IMR-90 (cell line): ENCODE results near the gene IFI27L2. TPM values are rescaled to one million over a fixed set of nuclear protein-coding genes. Genes with fewer than 3 reads are reported as not detected.
A peak's percentile ranks its signal among the peaks of the same experiment; 100 is the strongest.

Source experiments
- ATAC-seq: fragments of 200-7000 bp; cut with Tn5 transposase; 2 replicates; pipeline ENCODE4 v1.9.1; 2020; ENCODE audit warnings: low read depth, mild to moderate bottlenecking, moderate library complexity
- BruUV-seq: library from RNA; stranded (reverse); fragments of 400-500 nt; replicated peaks from 2 replicates; lab custom pipeline; 2021; lab: Mats Ljungman, UMichigan
- CTCF ChIA-PET: fragments of 300-600 bp; formaldehyde crosslinking; extraction: SDS; loops from one replicate; lab custom pipeline; 2021; ENCODE audit warnings: antibody characterized with exemption; lab: Yijun Ruan, JAX
- POLR2A ChIA-PET: fragments of 300-600 bp; sonication (Branson Sonifier 250); formaldehyde crosslinking; loops from one replicate; lab custom pipeline; 2022; ENCODE audit warnings: antibody characterized with exemption; ENCODE audit not compliant: unreplicated experiment; lab: Charles Lee
- DNase-seq: peaks from one replicate; pipeline ENCODE4 v3.0.0; 2013
- H2AFZ ChIP-seq: replicated peaks from 2 replicates; pipeline ENCODE3; 2013; ENCODE audit warnings: low read length, mild to moderate bottlenecking; ENCODE audit not compliant: poor library complexity
- H2AK5ac ChIP-seq: 2 replicates; pipeline ENCODE4 v1.6.1; 2013; ENCODE audit warnings: low read depth, low read length, inconsistent platforms
- H2AK9ac ChIP-seq: replicated peaks from 2 replicates; pipeline ENCODE3; 2013; ENCODE audit warnings: mild to moderate bottlenecking, low read depth, low read length, moderate library complexity; ENCODE audit not compliant: poor library complexity
- H2BK120ac ChIP-seq: 2 replicates; pipeline ENCODE4 v1.6.1; 2013; ENCODE audit warnings: low read depth, low read length, inconsistent platforms
- H2BK15ac ChIP-seq: 3 replicates; pipeline ENCODE4 v1.6.1; 2013; ENCODE audit warnings: low read depth, low read length, inconsistent platforms
- H2BK20ac ChIP-seq: 2 replicates; pipeline ENCODE4 v1.6.1; 2013; ENCODE audit warnings: low read depth, mild to moderate bottlenecking, inconsistent platforms, low read length, moderate library complexity
- H2BK5ac ChIP-seq: 2 replicates; pipeline ENCODE4 v1.6.1; 2013; ENCODE audit warnings: mild to moderate bottlenecking, low read depth, low read length, inconsistent platforms; ENCODE audit not compliant: poor library complexity, severe bottlenecking
- H3K14ac ChIP-seq: replicated peaks from 2 replicates; pipeline ENCODE4 v1.6.1; 2013; ENCODE audit warnings: low read depth, low read length, inconsistent platforms
- H3K18ac ChIP-seq: 2 replicates; pipeline ENCODE4 v1.6.1; 2013; ENCODE audit warnings: low read depth, low read length, control low read depth
- H3K23ac ChIP-seq: 2 replicates; pipeline ENCODE4 v1.6.1; 2013; ENCODE audit warnings: low read depth, low read length, inconsistent platforms
- H3K27ac ChIP-seq: 2 replicates; pipeline ENCODE4 v1.5.1; 2013; ENCODE audit warnings: mild to moderate bottlenecking, control low read depth, low read length; ENCODE audit not compliant: insufficient read depth
- H3K27me3 ChIP-seq: 2 replicates; pipeline ENCODE4 v1.6.1; 2013; ENCODE audit warnings: low read length; ENCODE audit not compliant: control insufficient read depth, insufficient read depth
- H3K36me3 ChIP-seq: 2 replicates; pipeline ENCODE4 v1.6.1; 2013; ENCODE audit warnings: low read length, mixed read lengths; ENCODE audit not compliant: control insufficient read depth, insufficient read depth
- H3K4ac ChIP-seq: 2 replicates; pipeline ENCODE4 v1.6.1; 2013; ENCODE audit warnings: low read depth, low read length, inconsistent platforms
- H3K4me1 ChIP-seq: 2 replicates; pipeline ENCODE4 v1.6.1; 2013; ENCODE audit warnings: low read length, mixed read lengths; ENCODE audit not compliant: control insufficient read depth, insufficient read depth
- H3K4me2 ChIP-seq: 2 replicates; pipeline ENCODE4 v1.6.1; 2013; ENCODE audit warnings: low read depth, mild to moderate bottlenecking, control low read depth, low read length, moderate library complexity
- H3K4me3 ChIP-seq: 2 replicates; pipeline ENCODE4 v1.5.1; 2013; ENCODE audit warnings: low read depth, mild to moderate bottlenecking, control low read depth, low read length, moderate library complexity; ENCODE audit not compliant: insufficient read depth
- H3K56ac ChIP-seq: 2 replicates; pipeline ENCODE4 v1.6.1; 2013; ENCODE audit warnings: low read length, inconsistent platforms; ENCODE audit not compliant: insufficient read depth; ENCODE audit errors: extremely low read depth
- H3K79me1 ChIP-seq, 2 experiments: 2 replicates each; pipeline ENCODE4 v1.6.1; 2013; ENCODE audit warnings: low read length in 2 of 2, inconsistent platforms in 1 of 2, low read depth in 1 of 2
- H3K9ac ChIP-seq: 2 replicates; pipeline ENCODE4 v1.6.1; 2013; ENCODE audit warnings: low read depth, low read length, control low read depth
- H3K9me1 ChIP-seq: 2 replicates; pipeline ENCODE4 v1.6.1; 2013; ENCODE audit warnings: low read length, inconsistent platforms; ENCODE audit not compliant: insufficient read depth
- H3K9me3 ChIP-seq: 2 replicates; pipeline ENCODE4 v1.6.1; 2013; ENCODE audit warnings: low read length; ENCODE audit not compliant: control insufficient read depth, insufficient read depth
- H4K20me1 ChIP-seq: 2 replicates; pipeline ENCODE4 v1.6.1; 2013; ENCODE audit warnings: low read length, inconsistent platforms; ENCODE audit not compliant: insufficient read depth
- H4K5ac ChIP-seq: 2 replicates; pipeline ENCODE4 v1.6.1; 2013; ENCODE audit warnings: mild to moderate bottlenecking, low read depth, low read length, control low read depth
- H4K8ac ChIP-seq, 2 experiments: 2 replicates each; pipeline ENCODE4 v1.6.1; 2013; ENCODE audit warnings: low read depth in 2 of 2, low read length in 2 of 2, control low read depth in 1 of 2, inconsistent platforms in 1 of 2
- H4K91ac ChIP-seq: 2 replicates; pipeline ENCODE4 v1.6.1; 2013; ENCODE audit warnings: low read depth, low read length, inconsistent platforms; ENCODE audit not compliant: insufficient read depth
- BHLHE40 ChIP-seq: fragments of 150-350 bp; IDR thresholded peaks from 2 replicates; pipeline ENCODE4 v1.6.1; 2016; ENCODE audit warnings: mild to moderate bottlenecking, low read depth, low read length
- CEBPB ChIP-seq: IDR thresholded peaks from 2 replicates; pipeline ENCODE4 v1.6.1; 2012; ENCODE audit warnings: low read depth, low read length, improper control_type of control experiment
- CTCF ChIP-seq: conservative IDR thresholded peaks from 2 replicates; pipeline ENCODE4 v1.5.1; 2012; ENCODE audit warnings: mild to moderate bottlenecking, low read depth, low read length, improper control_type of control experiment
- FOS ChIP-seq: fragments of 150-350 bp; IDR thresholded peaks from 2 replicates; pipeline ENCODE4 v1.6.1; 2016; ENCODE audit warnings: low read depth, low read length
- MAFK ChIP-seq: IDR thresholded peaks from 2 replicates; pipeline ENCODE4 v1.6.1; 2012; ENCODE audit warnings: low read depth, low read length, improper control_type of control experiment
- MAZ ChIP-seq: IDR thresholded peaks from 2 replicates; pipeline ENCODE4 v1.6.1; 2012; ENCODE audit warnings: low read depth, mild to moderate bottlenecking, low read length, improper control_type of control experiment, moderate library complexity, borderline replicate concordance
- MXI1 ChIP-seq: IDR thresholded peaks from 2 replicates; pipeline ENCODE4 v1.6.1; 2012; ENCODE audit warnings: low read depth, mild to moderate bottlenecking, low read length, moderate library complexity, borderline replicate concordance
- NFE2L2 ChIP-seq: fragments of 150-350 bp; IDR thresholded peaks from 2 replicates; pipeline ENCODE4 v1.6.1; 2016; ENCODE audit warnings: low read depth, mild to moderate bottlenecking, low read length
- POLR2A ChIP-seq: IDR thresholded peaks from 2 replicates; pipeline ENCODE4 v1.6.1; 2012; ENCODE audit warnings: mild to moderate bottlenecking, low read depth, low read length
- RAD21 ChIP-seq: IDR thresholded peaks from 2 replicates; pipeline ENCODE4 v1.6.1; 2012; ENCODE audit warnings: low read length, improper control_type of control experiment
- RCOR1 ChIP-seq: IDR thresholded peaks from 2 replicates; pipeline ENCODE4 v1.6.1; 2012; ENCODE audit warnings: mild to moderate bottlenecking, low read length, improper control_type of control experiment; ENCODE audit not compliant: insufficient replicate concordance
- SMC3 ChIP-seq: fragments of 150-350 bp; IDR thresholded peaks from 2 replicates; pipeline ENCODE4 v1.6.1; 2016; ENCODE audit warnings: low read depth, mild to moderate bottlenecking, antibody characterized with exemption, low read length, moderate library complexity
- USF2 ChIP-seq: fragments of 150-350 bp; IDR thresholded peaks from 2 replicates; pipeline ENCODE4 v1.6.1; 2017; ENCODE audit warnings: mild to moderate bottlenecking, antibody characterized with exemption, low read length, low read depth
- WGBS, 2 experiments: methylation state at CpG; one replicate each; pipeline versions ENCODE4 v1.1.5 to v1.1.7; 2013; ENCODE audit warnings: missing lambda C conversion rate in 2 of 2; ENCODE audit not compliant: insufficient read length in 1 of 2; ENCODE audit errors: extremely low coverage in 2 of 2; 5-methylcytosine and 5-hydroxymethylcytosine counted together
- dilution Hi-C: fragments of 300-500 bp; cut with HindIII; formaldehyde crosslinking; loops from one replicate; pipeline ENCODE4 v1.14.3; 2018; ENCODE audit warnings: low sequenced_read_pairs; ENCODE audit not compliant: unreplicated experiment
- in situ Hi-C: fragments of 300-500 bp; cut with MboI; formaldehyde crosslinking; loops from 3 replicates; pipeline ENCODE4 v1.14.3; 2019; ENCODE audit warnings: low sequenced_read_pairs, inconsistent platforms, mixed read lengths
- intact Hi-C: fragments of 100-400 bp; cut with micrococcal nuclease; formaldehyde crosslinking; loops from 2 replicates; pipeline ENCODE4 v1.10.0; 2022
- polyA plus RNA-seq, 3 experiments: library from polyadenylated mRNA; depleted of rRNA; stranded (reverse); fragments of >200 nt; gene quantifications; 2 replicates each; pipeline ENCODE4 v1.2.3, GENCODE V29; 2012; ENCODE audit warnings: low replicate concordance in 1 of 3
- total RNA-seq: library from RNA; depleted of rRNA; stranded (reverse); fragments of >200 nt; gene quantifications from 2 replicates; pipeline ENCODE4 v1.2.3, GENCODE V29; 2012

The IFI27L2 gene
- total and polyA plus RNA-seq, 2 of the 4 experiments (the other 2 are of a cell fraction) = 43.0 to 187 TPM

GRCh38 chr14:94077823-94078222, 51.6 kb downstream of the IFI27L2 start:
- Histone ChIP-seq H2AFZ (no peak overlapping the region), H3K4me2 (peak overlapping the region; percentile 80), H2BK15ac (no peak overlapping the region), H3K36me3 (peaks cover 15% of the 10 kb centered on the region), H4K20me1 (peaks cover 37% of the 10 kb centered on the region), H3K27me3 (no peaks in the 10 kb centered on the region), H2BK120ac (no peak overlapping the region), H3K18ac (no peak overlapping the region), H3K27ac (no peak overlapping the region), H2AK9ac (no peak overlapping the region), H3K9ac (no peak overlapping the region), H3K23ac (no peak overlapping the region), H3K4me3 (no peak overlapping the region; the same call in 1 of the 2 replicates), H3K4ac (no peak overlapping the region), H2AK5ac (no peak overlapping the region), H4K8ac (no peak overlapping the region), H4K5ac (no peak overlapping the region), H3K9me1 (peaks cover 6% of the 10 kb centered on the region), H3K9me3 (peaks cover 3% of the 10 kb centered on the region; the same call in 1 of the 2 replicates), H2BK20ac (no peak overlapping the region), H3K79me1 (peaks cover 17 to 43% of the 10 kb centered on the region in 2 experiments), H4K91ac (no peak overlapping the region), H3K56ac (no peak overlapping the region), H3K14ac (no peak overlapping the region), H2BK5ac (no peak overlapping the region), H3K4me1 (peaks cover 6% of the 10 kb centered on the region)
- POLR2A ChIA-PET = no interaction called here
- BruUV-seq = no TSS peak
- no peak for ATAC-seq
- WGBS, 2 experiments = no CpG with 5 or more reads among the region's 5 CpGs
- in situ Hi-C loops = no loop called here
- DNase-seq = no peak
- TF ChIP-seq BHLHE40 (no peak), POLR2A (no peak), CTCF (no peak), MXI1 (no peak), RAD21 (no peak), USF2 (no peak), NFE2L2 (no peak), RCOR1 (no peak), SMC3 (no peak), MAZ (no peak), MAFK (no peak), FOS (no peak), CEBPB (no peak)
- dilution Hi-C loops = no loop called here
- CTCF ChIA-PET = no interaction called here
- intact Hi-C loops = no loop called here
